GM13976 (cell line): ENCODE data around the gene STRBP.

ENCODE experiments used
- DNase-seq: peaks from one replicate; pipeline ENCODE4 v3.0.0; 2012; ENCODE audit warnings: low spot score
- in situ Hi-C: fragments of 300-500 bp; cut with MboI; formaldehyde crosslinking; loops from one replicate; pipeline ENCODE4 v1.12.0; 2022; ENCODE audit warnings: low sequenced_read_pairs, mixed read lengths, inconsistent platforms; ENCODE audit not compliant: unreplicated experiment
- TF ChIP-seq, protein P1 (sequence below): IDR thresholded peaks from 2 replicates; pipeline ENCODE4 v1.5.1; 2012; ENCODE audit warnings: borderline replicate concordance, mild to moderate bottlenecking; ENCODE audit not compliant: insufficient read depth; ENCODE audit errors: extremely low read depth, missing control alignments, control extremely low read depth

The STRBP gene

DNA sequence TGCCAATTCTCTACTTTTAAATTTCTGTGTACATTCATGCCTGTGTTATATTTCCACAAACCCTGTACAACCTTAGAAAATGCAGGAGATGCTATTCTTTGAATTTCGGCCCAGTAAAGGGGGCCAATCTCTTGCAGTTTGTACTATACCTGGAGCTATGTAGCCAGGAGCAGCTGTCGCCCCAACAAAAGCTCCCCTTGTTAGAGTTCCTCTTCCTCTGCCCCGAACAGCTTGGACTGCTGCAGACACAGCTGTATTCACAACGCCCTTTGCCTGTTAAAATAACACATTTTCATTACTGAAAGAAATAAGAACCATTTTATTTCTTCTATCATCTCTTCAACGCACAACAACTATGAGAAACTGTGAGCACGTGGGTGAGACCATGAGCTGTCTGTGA, 135.7 kb downstream of the STRBP start:
- in situ Hi-C loops = no loop called here
- TF ChIP-seq, protein P1, sequence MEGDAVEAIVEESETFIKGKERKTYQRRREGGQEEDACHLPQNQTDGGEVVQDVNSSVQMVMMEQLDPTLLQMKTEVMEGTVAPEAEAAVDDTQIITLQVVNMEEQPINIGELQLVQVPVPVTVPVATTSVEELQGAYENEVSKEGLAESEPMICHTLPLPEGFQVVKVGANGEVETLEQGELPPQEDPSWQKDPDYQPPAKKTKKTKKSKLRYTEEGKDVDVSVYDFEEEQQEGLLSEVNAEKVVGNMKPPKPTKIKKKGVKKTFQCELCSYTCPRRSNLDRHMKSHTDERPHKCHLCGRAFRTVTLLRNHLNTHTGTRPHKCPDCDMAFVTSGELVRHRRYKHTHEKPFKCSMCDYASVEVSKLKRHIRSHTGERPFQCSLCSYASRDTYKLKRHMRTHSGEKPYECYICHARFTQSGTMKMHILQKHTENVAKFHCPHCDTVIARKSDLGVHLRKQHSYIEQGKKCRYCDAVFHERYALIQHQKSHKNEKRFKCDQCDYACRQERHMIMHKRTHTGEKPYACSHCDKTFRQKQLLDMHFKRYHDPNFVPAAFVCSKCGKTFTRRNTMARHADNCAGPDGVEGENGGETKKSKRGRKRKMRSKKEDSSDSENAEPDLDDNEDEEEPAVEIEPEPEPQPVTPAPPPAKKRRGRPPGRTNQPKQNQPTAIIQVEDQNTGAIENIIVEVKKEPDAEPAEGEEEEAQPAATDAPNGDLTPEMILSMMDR = no peak
- no peak for DNase-seq

DNA sequence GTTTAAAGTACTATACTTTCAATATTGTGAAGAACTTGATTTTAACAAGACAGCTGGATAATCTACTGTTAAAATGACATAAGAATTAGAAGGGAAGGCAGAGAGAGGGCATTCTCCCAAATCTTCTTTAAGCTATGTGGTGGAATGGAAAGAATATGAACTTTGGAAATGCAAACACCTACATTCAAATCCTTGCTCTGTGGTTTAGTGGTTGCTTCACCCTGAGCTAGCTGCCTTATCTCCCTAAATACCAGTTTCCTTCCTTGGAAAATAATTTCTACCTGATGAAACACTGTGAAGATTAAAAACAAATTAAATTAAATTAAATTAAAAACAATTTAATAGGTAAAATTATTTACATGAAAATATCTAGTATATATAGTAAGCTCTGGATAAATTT, 136.4 kb downstream of the STRBP start:
- TF ChIP-seq, protein P1 = no peak
- no peak for DNase-seq
- in situ Hi-C loops = no loop called here

DNA sequence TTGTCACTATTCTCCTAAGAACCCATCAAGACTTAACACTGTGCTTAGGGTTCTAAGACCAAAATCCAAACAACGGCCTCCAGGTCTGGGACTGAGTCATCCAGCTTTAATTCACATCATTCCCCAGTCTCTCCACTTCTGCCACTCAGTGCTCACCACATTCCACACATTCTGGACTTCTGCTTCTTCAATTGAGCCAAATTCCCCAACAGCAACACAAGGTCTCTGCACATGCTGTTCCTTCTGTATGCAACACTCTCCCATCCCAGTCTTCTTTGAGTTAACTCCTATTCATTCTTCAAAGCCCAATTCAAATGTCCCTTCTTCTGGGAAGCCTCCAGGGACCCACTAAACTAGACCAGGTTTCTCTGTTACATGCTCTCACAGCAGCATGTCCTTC, 137.1 kb downstream of the STRBP start:
- no peak for DNase-seq
- in situ Hi-C loops = no loop called here
- TF ChIP-seq, protein P1 = no peak

- TF ChIP-seq, protein P1 = no peak
- in situ Hi-C loops = no loop called here
- DNase-seq = no peak
Measured at GRCh38 chr9:123129423-123129822, 139.0 kb downstream of the STRBP start.

DNA sequence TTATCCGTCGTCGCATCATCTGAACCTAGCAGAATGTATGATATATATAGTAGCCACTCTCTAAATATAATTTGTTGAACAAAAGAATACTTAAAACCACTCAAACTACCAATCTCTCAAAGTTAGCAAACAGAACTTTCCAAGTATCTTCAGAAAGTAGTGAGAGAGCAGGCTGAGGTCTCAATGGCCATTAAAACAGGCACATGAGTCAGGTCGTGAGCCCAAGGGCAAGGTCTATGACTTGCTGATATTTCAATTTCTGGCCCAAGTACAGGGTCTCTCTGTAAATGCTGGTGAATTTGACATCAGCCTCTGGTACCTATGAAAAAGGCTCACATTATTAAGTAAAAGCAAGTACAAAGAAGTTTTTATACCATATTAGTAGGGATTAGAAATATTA, 139.8 kb downstream of the STRBP start:
- TF ChIP-seq, protein P1 = no peak
- in situ Hi-C loops = no loop called here
- no peak for DNase-seq

DNA sequence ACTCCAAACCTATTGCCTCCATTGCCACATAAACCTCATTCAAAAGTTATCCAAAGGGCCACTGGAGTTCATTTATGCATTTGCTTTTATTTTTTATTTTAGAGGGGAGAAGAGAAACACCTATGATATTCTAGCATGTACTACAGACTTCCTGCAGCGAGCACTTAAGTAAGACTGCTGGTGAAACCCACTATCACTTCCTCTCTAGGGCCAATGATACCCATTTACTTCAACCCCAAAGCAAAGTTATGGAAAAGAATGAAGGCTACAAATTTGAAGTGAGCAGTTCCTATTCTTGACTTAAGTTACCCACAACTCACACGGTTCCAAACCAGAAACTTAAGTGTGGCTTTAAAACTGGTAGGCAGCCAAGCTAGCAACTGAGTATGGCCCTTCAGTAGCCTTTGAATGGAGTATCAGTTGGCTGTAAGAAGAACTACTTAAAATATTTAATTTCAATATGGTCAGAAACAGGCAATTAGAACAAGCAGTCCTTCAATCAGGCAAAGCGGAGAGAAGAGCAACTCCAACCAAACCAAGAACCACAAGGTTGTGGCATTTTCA, 140.8 kb downstream of the STRBP start:
- TF ChIP-seq, protein P1 = no peak
- DNase-seq = no peak
- in situ Hi-C loops = no loop called here

DNA sequence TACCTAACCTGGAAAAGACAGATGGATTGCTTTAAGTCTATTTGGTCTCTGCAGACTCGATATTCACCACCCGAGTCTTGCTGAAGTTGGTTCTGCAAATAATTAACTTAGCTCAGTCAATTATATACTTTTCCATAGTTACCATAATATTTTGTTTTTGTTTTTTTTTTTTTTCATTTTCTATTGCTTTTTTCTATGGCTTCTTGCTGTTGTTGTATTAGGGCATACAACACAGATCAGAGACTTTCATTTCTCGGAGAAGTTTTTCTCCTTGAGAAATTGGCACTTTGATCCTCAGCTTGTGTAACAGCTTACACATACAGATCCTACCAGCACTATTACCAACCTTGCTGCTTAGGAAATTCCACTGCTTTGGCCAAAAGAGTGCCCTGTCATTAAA, 146.9 kb downstream of the STRBP start:
- no peak for DNase-seq
- in situ Hi-C loops = no loop called here
- TF ChIP-seq, protein P1 = no peak
